ENCODE results near the gene ATG10. TPM values are rescaled to one million over a fixed set of nuclear protein-coding genes. Genes with fewer than 3 reads are reported as not detected.

The ATG10 gene
- total RNA-seq, 1 donor, result 6.5 TPM

DNA sequence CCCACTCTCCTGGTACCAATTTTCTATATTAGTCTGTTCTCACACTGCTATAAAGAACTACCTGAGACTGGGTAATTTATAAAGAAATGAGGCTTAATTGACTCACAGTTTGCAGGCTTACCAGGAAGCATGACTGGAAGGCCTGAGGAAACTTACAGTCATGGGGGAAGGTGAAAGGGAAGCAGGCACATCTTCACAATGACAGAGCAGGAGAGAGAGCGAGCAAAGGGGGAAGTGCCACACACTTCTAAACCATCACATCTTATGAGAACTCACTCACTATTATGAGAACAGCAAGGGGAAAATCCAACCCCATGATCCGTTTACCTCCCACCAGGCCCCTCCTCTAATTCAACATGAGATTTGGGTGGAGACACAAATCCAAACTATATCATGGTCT is 72.2 kb downstream of the ATG10 start:
- H3K4me3 ChIP-seq (ENCODE audit: insufficient read depth, low read length), result no peak overlapping the region
- TF ChIP-seq CTCF (IDR thresholded peaks at IDR 0.05; ENCODE audit: extremely low read depth, low read depth, low read length), result no peak
- H3K36me3 ChIP-seq (ENCODE audit: insufficient read depth, low read length), result no peaks in the 10 kb centered on the region
- no peak overlapping the region for H3K27ac ChIP-seq (ENCODE audit: low read depth, low read length)
- H3K27me3 ChIP-seq (ENCODE audit: insufficient read depth, low read length), result no peaks in the 10 kb centered on the region
- no peaks in the 10 kb centered on the region for H3K9me3 ChIP-seq (ENCODE audit: low read depth, low read length)
- peaks cover 13% of the 10 kb centered on the region for H3K4me1 ChIP-seq (ENCODE audit: insufficient read depth, low read length)
- no peak overlapping the region for H2AFZ ChIP-seq (ENCODE audit: low read length)
- no peak overlapping the region for H3K4me2 ChIP-seq (ENCODE audit: insufficient read depth, low read length)
- no peaks in the 10 kb centered on the region for H3K79me2 ChIP-seq (ENCODE audit: insufficient read depth, low read length)
- no peak for DNase-seq (ENCODE audit: insufficient read length, low spot score, missing footprints)
- no peaks in the 10 kb centered on the region for H4K20me1 ChIP-seq (ENCODE audit: insufficient read depth, low read length)

DNA sequence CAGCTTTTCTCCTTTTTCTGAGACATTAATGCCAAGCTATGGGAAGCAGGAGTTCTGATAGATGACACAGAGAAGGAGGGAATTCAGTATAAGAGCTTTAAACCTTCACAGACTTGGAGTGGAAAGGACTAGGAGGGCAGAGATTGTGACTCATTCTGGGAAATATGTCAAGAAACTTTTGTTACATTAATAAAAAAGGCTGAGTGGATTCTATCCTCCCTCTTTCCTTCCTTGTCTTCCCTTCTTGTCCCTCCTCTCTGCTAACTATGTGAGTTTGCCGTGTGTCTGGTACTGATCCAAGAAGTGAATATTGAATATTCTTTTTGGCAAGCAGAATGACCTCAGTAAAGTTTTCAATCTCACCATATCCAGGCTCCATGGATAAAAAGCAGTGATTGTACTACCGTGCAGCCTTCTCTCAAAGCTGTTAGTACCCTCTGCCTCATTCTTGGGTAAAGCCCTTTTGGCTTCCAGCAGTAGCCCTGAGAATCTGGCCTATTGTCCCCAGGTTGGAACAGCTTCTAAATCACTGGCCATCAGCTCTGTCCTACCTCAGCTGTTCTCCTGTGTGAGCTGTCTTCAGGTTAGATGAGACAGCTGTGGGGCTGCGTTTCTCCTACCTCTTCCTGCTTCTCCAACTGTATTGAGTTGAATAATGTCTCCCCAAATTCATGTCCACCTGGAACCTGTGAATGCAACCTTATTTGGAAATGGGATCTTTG is 73.9 kb downstream of the ATG10 start:
- H2AFZ ChIP-seq (ENCODE audit: low read length), result peak overlapping the region; percentile 38
- no peak for TF ChIP-seq CTCF (IDR thresholded peaks at IDR 0.05; ENCODE audit: extremely low read depth, low read depth, low read length)

DNA sequence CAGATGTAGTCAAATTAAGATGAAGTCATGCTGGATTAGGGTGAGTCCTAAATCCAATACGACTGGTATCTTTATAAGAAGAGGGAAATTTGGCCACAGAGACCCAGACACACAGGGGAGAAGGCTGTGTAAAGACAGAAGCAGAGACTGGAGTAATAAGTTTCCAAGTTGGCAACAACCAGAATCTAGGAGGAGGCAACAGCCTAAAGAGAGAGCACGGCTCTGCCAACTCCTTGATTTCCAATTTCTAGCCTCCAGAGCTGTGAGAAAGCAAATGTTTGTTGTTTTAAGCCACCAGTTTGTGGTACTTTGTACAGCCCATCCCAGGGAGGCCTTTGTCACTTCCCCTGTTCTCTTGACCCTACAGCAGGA is 74.4 kb downstream of the ATG10 start:
- Histone ChIP-seq H3K36me3 (ENCODE audit: insufficient read depth, low read length) (no peaks in the 10 kb centered on the region), H3K4me1 (ENCODE audit: insufficient read depth, low read length) (peaks cover 13% of the 10 kb centered on the region), H3K4me2 (ENCODE audit: insufficient read depth, low read length) (no peak overlapping the region), H3K79me2 (ENCODE audit: insufficient read depth, low read length) (no peaks in the 10 kb centered on the region), H3K4me3 (ENCODE audit: insufficient read depth, low read length) (no peak overlapping the region), H3K9me3 (ENCODE audit: low read depth, low read length) (no peaks in the 10 kb centered on the region), H3K27ac (ENCODE audit: low read depth, low read length) (no peak overlapping the region), H3K27me3 (ENCODE audit: insufficient read depth, low read length) (no peaks in the 10 kb centered on the region), H2AFZ (ENCODE audit: low read length) (peak overlapping the region; percentile 26), H4K20me1 (ENCODE audit: insufficient read depth, low read length) (no peaks in the 10 kb centered on the region)
- no peak for DNase-seq (ENCODE audit: insufficient read length, low spot score, missing footprints)
- no peak for TF ChIP-seq CTCF (IDR thresholded peaks at IDR 0.05; ENCODE audit: extremely low read depth, low read depth, low read length)

More for the DNA sequence above, 73.9 kb downstream of the ATG10 start:
- H3K4me1 ChIP-seq (ENCODE audit: insufficient read depth, low read length), result peaks cover 13% of the 10 kb centered on the region
- H3K36me3 ChIP-seq (ENCODE audit: insufficient read depth, low read length), result no peaks in the 10 kb centered on the region
- no peak overlapping the region for H3K27ac ChIP-seq (ENCODE audit: low read depth, low read length)
- H3K79me2 ChIP-seq (ENCODE audit: insufficient read depth, low read length), result no peaks in the 10 kb centered on the region
- H3K9me3 ChIP-seq (ENCODE audit: low read depth, low read length), result no peaks in the 10 kb centered on the region
- no peaks in the 10 kb centered on the region for H4K20me1 ChIP-seq (ENCODE audit: insufficient read depth, low read length)
- H3K4me2 ChIP-seq (ENCODE audit: insufficient read depth, low read length), result peak overlapping the region; percentile 18
- DNase-seq (ENCODE audit: insufficient read length, low spot score, missing footprints), result peak; percentile 89
- H3K27me3 ChIP-seq (ENCODE audit: insufficient read depth, low read length), result no peaks in the 10 kb centered on the region
- H3K4me3 ChIP-seq (ENCODE audit: insufficient read depth, low read length), result no peak overlapping the region

GRCh38 chr5:82050955-82051354 is 79.1 kb downstream of the ATG10 start:
- H2AFZ ChIP-seq (ENCODE audit: low read length), result peak overlapping the region; percentile 1

More at GRCh38 chr5:82050955-82051354, 79.1 kb downstream of the ATG10 start:
- Histone ChIP-seq H3K4me1 (ENCODE audit: insufficient read depth, low read length) (peaks cover 5% of the 10 kb centered on the region), H4K20me1 (ENCODE audit: insufficient read depth, low read length) (no peaks in the 10 kb centered on the region), H3K4me2 (ENCODE audit: insufficient read depth, low read length) (no peak overlapping the region), H3K79me2 (ENCODE audit: insufficient read depth, low read length) (no peaks in the 10 kb centered on the region), H3K9me3 (ENCODE audit: low read depth, low read length) (no peaks in the 10 kb centered on the region), H3K4me3 (ENCODE audit: insufficient read depth, low read length) (no peak overlapping the region), H3K36me3 (ENCODE audit: insufficient read depth, low read length) (no peaks in the 10 kb centered on the region), H3K27ac (ENCODE audit: low read depth, low read length) (no peak overlapping the region), H3K27me3 (ENCODE audit: insufficient read depth, low read length) (no peaks in the 10 kb centered on the region)
- DNase-seq (ENCODE audit: insufficient read length, low spot score, missing footprints), result peak; percentile 54
- no peak for TF ChIP-seq CTCF (IDR thresholded peaks at IDR 0.05; ENCODE audit: extremely low read depth, low read depth, low read length)
